ENCODE data around the gene AGBL5. TPM values are rescaled to one million over a fixed set of nuclear protein-coding genes. Genes with fewer than 3 reads are reported as not detected.

Gene AGBL5
- total RNA-seq, 1 experiment from 2014 or later: 41.4 TPM

- no peak for DNase-seq (ENCODE audit: low spot score)
Observed at GRCh38 chr2:27024812-27025211, 26.7 kb upstream of the AGBL5 start.

- DNase-seq (ENCODE audit: low spot score): no peak
Observed at GRCh38 chr2:27025281-27025800, 26.1 kb upstream of the AGBL5 start.

GRCh38 chr2:27025861-27026851, 25.3 kb upstream of the AGBL5 start:
- DNase-seq (ENCODE audit: low spot score): no peak

GRCh38 chr2:27027211-27027651, 24.2 kb upstream of the AGBL5 start:
- DNase-seq (ENCODE audit: low spot score): no peak

- no peak for DNase-seq (ENCODE audit: low spot score)
Observed at GRCh38 chr2:27029051-27029450, 22.4 kb upstream of the AGBL5 start.

GRCh38 chr2:27032495-27033252, 18.8 kb upstream of the AGBL5 start, which contains the start of gene TMEM214:
Gene TMEM214, plus strand, starts transcription at chr2:27032965. Its CDS starts 51 bp downstream, at chr2:27033016.
- peak; percentile 65 for DNase-seq (ENCODE audit: low spot score)

- no peak for DNase-seq (ENCODE audit: low spot score)
Observed at GRCh38 chr2:27033253-27033852, 18.1 kb upstream of the AGBL5 start.

- DNase-seq (ENCODE audit: low spot score): no peak
Observed at GRCh38 chr2:27038012-27038411, 13.5 kb upstream of the AGBL5 start.

GRCh38 chr2:27038631-27039339, 12.7 kb upstream of the AGBL5 start:
- no peak for DNase-seq (ENCODE audit: low spot score)

- no peak for DNase-seq (ENCODE audit: low spot score)
Observed at GRCh38 chr2:27039426-27039825, 12.0 kb upstream of the AGBL5 start.

- DNase-seq (ENCODE audit: low spot score): no peak
Observed at GRCh38 chr2:27039871-27040270, 11.6 kb upstream of the AGBL5 start.

GRCh38 chr2:27040282-27040681, 11.2 kb upstream of the AGBL5 start:
- no peak for DNase-seq (ENCODE audit: low spot score)

GRCh38 chr2:27041752-27042151, 9.7 kb upstream of the AGBL5 start:
- DNase-seq (ENCODE audit: low spot score): no peak

GRCh38 chr2:27042159-27042661, 9.3 kb upstream of the AGBL5 start:
- no peak for DNase-seq (ENCODE audit: low spot score)

GRCh38 chr2:27042985-27043634, 8.4 kb upstream of the AGBL5 start:
- DNase-seq (ENCODE audit: low spot score): peak; percentile 18

GRCh38 chr2:27049422-27050280, 1.8 kb upstream of the AGBL5 start:
- DNase-seq (ENCODE audit: low spot score): no peak

- DNase-seq (ENCODE audit: low spot score): peak; percentile 98
Observed at GRCh38 chr2:27050281-27050995, 1.0 kb upstream of the AGBL5 start.

GRCh38 chr2:27051902-27052645, 606 bp downstream of the AGBL5 start:
- no peak for DNase-seq (ENCODE audit: low spot score)
